Measurements from ENCODE around the gene LZTR1.
"Not testable (repeated sequence)": the region's sequence is repeated elsewhere in the genome, so short reads cannot be mapped to it uniquely, and the experiment has no call there.

The LZTR1 gene

DNA sequence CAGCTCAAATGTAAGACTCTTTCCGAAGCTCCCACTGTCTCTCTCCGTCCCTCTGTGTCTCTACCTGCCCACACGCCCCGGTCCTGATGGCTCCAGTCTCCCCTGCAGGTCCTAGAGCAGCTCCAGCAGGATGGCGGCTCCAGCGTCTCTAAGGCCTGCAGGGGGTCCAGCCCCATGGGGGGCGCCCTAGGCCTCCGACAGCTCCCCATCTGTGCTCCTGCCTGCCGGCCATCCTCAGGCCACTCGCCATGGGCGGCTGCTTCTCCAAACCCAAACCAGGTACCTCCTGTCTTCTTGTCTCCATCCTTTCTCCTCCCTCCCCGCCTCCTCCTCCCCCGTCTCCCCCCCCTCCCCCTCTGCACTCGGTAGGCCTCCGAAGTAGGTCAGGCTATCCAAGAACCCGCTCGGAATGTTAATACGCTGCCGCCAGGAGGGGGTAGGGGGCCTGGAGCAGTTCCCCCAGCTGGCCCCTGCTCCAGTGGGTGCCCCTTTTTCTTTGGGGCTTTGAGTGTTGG lies 14.3 kb upstream of the LZTR1 start:
- Histone ChIP-seq H3K36me3 (ENCODE audit: insufficient read depth, low read length) (no peaks in the 10 kb centered on the region), H3K27me3 (ENCODE audit: insufficient read depth, low read length, poor library complexity) (peaks cover 34% of the 10 kb centered on the region), H4K20me1 (ENCODE audit: insufficient read depth, low read length) (peaks cover 14% of the 10 kb centered on the region), H3K4me1 (ENCODE audit: insufficient read depth, low read length) (no peaks in the 10 kb centered on the region), H3K79me2 (ENCODE audit: insufficient read depth, low read length) (no peaks in the 10 kb centered on the region), H2AFZ (ENCODE audit: low read depth, low read length) (no peak overlapping the region), H3K27ac (ENCODE audit: low read length) (no peak overlapping the region), H3K4me2 (ENCODE audit: insufficient read depth, low read length) (no peak overlapping the region), H3K4me3 (ENCODE audit: low read depth in 1 of 2, low read length in 2 of 2) (no peak overlapping the region), H3K9me3 (ENCODE audit: insufficient read depth, low read length, severe bottlenecking) (no peaks in the 10 kb centered on the region), H3K9ac (ENCODE audit: low read depth, low read length) (no peak overlapping the region)
- DNase-seq: no peak
- no peak for TF ChIP-seq EZH2 (IDR thresholded peaks at IDR 0.05; ENCODE audit: borderline replicate concordance, low read depth, low read length, severe bottlenecking)
- TF ChIP-seq, protein P1, sequence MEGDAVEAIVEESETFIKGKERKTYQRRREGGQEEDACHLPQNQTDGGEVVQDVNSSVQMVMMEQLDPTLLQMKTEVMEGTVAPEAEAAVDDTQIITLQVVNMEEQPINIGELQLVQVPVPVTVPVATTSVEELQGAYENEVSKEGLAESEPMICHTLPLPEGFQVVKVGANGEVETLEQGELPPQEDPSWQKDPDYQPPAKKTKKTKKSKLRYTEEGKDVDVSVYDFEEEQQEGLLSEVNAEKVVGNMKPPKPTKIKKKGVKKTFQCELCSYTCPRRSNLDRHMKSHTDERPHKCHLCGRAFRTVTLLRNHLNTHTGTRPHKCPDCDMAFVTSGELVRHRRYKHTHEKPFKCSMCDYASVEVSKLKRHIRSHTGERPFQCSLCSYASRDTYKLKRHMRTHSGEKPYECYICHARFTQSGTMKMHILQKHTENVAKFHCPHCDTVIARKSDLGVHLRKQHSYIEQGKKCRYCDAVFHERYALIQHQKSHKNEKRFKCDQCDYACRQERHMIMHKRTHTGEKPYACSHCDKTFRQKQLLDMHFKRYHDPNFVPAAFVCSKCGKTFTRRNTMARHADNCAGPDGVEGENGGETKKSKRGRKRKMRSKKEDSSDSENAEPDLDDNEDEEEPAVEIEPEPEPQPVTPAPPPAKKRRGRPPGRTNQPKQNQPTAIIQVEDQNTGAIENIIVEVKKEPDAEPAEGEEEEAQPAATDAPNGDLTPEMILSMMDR (IDR thresholded peaks at IDR 0.05; ENCODE audit: borderline replicate concordance, extremely low read depth, low read length, poor library complexity, severe bottlenecking): no peak
- no peak for ATAC-seq (ENCODE audit: insufficient read depth, low read depth)

DNA sequence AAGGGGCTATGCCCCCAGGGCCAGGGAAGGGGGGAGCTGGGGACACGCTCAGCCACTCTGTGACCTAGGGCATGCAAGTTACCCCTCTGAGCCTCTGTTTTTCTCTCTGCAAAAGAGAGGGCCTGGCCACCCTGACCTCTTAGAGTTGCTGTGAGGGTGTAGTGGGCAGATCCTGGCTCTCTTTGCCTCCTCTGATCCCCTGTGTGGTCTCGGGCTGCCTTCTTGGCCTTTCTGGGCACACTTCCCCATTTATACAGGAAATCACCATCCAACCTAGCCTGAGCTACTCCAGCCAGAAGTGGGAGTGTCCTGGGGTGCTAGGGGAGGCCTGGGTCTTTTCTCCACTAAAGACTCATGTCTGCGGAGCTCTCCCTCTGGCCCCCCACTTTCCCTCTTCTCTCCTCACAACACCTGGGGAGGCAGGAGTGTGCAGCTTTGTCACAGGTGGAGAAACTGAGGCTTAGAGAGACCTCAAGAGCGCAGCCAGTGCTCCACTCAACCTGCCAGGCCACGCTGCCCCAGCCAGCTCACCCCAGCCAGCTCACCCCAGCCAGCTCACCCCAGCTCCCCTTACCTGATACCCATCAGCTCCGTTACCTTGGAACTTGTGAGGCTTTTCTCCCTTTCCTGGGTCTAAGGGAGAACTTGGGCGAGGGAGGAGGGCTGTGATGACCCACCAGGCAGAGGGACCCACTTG lies 13.7 kb upstream of the LZTR1 start:
- Histone ChIP-seq H3K79me2 (ENCODE audit: insufficient read depth, low read length) (no peaks in the 10 kb centered on the region), H3K4me2 (ENCODE audit: insufficient read depth, low read length) (no peak overlapping the region), H4K20me1 (ENCODE audit: insufficient read depth, low read length) (peaks cover 9% of the 10 kb centered on the region), H3K9ac (ENCODE audit: low read depth, low read length) (no peak overlapping the region), H3K9me3 (ENCODE audit: insufficient read depth, low read length, severe bottlenecking) (no peaks in the 10 kb centered on the region), H3K36me3 (ENCODE audit: insufficient read depth, low read length) (no peaks in the 10 kb centered on the region), H2AFZ (ENCODE audit: low read depth, low read length) (no peak overlapping the region), H3K27me3 (ENCODE audit: insufficient read depth, low read length, poor library complexity) (peaks cover 27% of the 10 kb centered on the region), H3K4me1 (ENCODE audit: insufficient read depth, low read length) (no peaks in the 10 kb centered on the region), H3K27ac (ENCODE audit: low read length) (no peak overlapping the region), H3K4me3 (ENCODE audit: low read depth in 1 of 2, low read length in 2 of 2) (no peak overlapping the region)
- DNase-seq (no peak), ATAC-seq (ENCODE audit: insufficient read depth, low read depth) (no peak)
- TF ChIP-seq EZH2 (IDR thresholded peaks at IDR 0.05; ENCODE audit: borderline replicate concordance, low read depth, low read length, severe bottlenecking): no peak
- TF ChIP-seq, protein P1 (IDR thresholded peaks at IDR 0.05; ENCODE audit: borderline replicate concordance, extremely low read depth, low read length, poor library complexity, severe bottlenecking): no peak

DNA sequence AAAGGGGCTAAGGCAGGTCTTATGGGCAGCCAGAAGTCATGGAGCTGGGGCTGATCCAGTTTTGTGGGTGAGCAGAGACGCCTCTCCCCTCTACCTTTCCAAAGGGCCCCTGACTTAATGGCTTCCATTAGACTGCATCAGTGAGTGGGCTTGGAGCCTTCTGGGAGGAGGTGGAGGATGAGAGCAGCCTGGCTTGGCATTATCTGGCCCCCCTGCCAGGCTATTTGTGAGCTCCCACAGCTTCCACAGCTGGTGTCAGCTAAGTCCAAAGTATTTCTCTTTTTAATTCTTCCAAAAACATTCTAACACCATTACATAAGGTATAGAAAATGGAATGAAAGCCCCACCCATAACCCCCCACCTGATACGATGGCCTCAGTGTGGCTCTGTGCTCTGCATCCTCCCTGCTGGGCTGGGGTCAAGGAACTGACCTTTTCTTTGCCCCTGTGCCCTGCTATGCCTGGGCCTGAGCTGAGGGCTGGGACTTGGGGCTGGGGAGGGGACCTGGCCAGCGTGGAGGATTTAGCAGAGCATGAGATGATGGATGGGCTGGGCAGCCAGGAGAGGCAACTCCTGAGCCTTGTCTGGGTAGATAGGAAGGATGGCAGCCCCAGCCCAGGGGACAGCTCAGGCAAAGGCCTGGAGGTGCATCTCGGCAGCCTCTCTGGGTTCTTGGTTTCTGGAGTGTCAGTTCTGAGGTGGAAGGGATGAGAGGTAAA lies 11.0 kb upstream of the LZTR1 start:
- H3K4me3 ChIP-seq (ENCODE audit: low read depth in 1 of 2, low read length in 2 of 2): no peak overlapping the region
- H3K36me3 ChIP-seq (ENCODE audit: insufficient read depth, low read length): no peaks in the 10 kb centered on the region
- H2AFZ ChIP-seq (ENCODE audit: low read depth, low read length): no peak overlapping the region
- H4K20me1 ChIP-seq (ENCODE audit: insufficient read depth, low read length): no peaks in the 10 kb centered on the region; the same call in 1 of the 2 replicates
- H3K9ac ChIP-seq (ENCODE audit: low read depth, low read length): no peak overlapping the region
- no peaks in the 10 kb centered on the region for H3K9me3 ChIP-seq (ENCODE audit: insufficient read depth, low read length, severe bottlenecking)
- no peaks in the 10 kb centered on the region for H3K79me2 ChIP-seq (ENCODE audit: insufficient read depth, low read length)
- H3K4me1 ChIP-seq (ENCODE audit: insufficient read depth, low read length): no peaks in the 10 kb centered on the region
- TF ChIP-seq EZH2 (IDR thresholded peaks at IDR 0.05; ENCODE audit: borderline replicate concordance, low read depth, low read length, severe bottlenecking): no peak
- TF ChIP-seq, protein P1 (IDR thresholded peaks at IDR 0.05; ENCODE audit: borderline replicate concordance, extremely low read depth, low read length, poor library complexity, severe bottlenecking): no peak
- no peak for ATAC-seq (ENCODE audit: insufficient read depth, low read depth)
- H3K4me2 ChIP-seq (ENCODE audit: insufficient read depth, low read length): no peak overlapping the region
- H3K27me3 ChIP-seq (ENCODE audit: insufficient read depth, low read length, poor library complexity): peaks cover 3% of the 10 kb centered on the region
- no peak for DNase-seq
- no peak overlapping the region for H3K27ac ChIP-seq (ENCODE audit: low read length)

DNA sequence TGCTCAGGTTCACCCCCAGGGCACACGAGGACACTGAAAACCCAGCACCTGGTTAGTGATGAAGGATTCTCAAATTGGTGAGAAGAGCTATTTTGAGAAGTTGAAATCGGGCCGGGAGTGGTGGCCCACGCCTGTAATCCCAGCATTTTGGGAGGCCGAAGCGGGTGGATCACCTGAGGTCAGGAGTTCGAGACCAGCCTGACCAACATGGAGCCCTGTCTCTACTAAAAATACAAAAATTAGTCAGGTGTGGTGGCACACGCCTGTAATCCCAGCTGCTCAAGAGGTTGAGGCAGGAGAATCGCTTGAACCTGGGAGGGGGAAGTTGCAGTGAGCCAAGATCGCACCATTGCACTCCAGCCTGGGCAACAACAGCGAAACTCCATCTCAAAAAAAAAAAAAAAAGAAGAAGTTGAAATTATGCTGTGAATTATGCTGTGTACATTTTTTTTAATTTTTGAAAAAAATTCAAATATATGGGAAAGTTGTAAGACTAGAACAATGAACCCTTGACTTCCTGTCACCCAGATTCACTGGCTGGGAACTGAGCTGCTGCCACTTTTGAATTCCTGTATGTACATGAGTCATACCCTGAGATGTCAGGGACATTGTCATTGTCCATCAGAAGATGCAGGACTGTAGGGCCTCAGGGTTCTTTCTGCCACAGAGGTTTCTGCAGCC lies 9.9 kb upstream of the LZTR1 start:
- not testable (repeated sequence) for H3K27me3 ChIP-seq (ENCODE audit: insufficient read depth, low read length, poor library complexity); H3K4me1 ChIP-seq (ENCODE audit: insufficient read depth, low read length); DNase-seq; ATAC-seq (ENCODE audit: insufficient read depth, low read depth); H3K9me3 ChIP-seq (ENCODE audit: insufficient read depth, low read length, severe bottlenecking); H4K20me1 ChIP-seq (ENCODE audit: insufficient read depth, low read length); H3K36me3 ChIP-seq (ENCODE audit: insufficient read depth, low read length); H3K4me3 ChIP-seq (ENCODE audit: low read depth in 1 of 2, low read length in 2 of 2); H2AFZ ChIP-seq (ENCODE audit: low read depth, low read length); H3K27ac ChIP-seq (ENCODE audit: low read length); H3K4me2 ChIP-seq (ENCODE audit: insufficient read depth, low read length); H3K79me2 ChIP-seq (ENCODE audit: insufficient read depth, low read length); H3K9ac ChIP-seq (ENCODE audit: low read depth, low read length)

All from DND-41 (cell line).